Measurements from ENCODE around the gene MYO1E. TPM values are rescaled to one million over a fixed set of nuclear protein-coding genes. Genes with fewer than 3 reads are reported as not detected.

The MYO1E gene
- total RNA-seq, 4 donors from 2014 or later, result 55.7 to 147 (median 68.5) TPM

GRCh38 chr15:59205839-59206622 is 166.6 kb downstream of the MYO1E start:
- TF ChIP-seq, protein P1, sequence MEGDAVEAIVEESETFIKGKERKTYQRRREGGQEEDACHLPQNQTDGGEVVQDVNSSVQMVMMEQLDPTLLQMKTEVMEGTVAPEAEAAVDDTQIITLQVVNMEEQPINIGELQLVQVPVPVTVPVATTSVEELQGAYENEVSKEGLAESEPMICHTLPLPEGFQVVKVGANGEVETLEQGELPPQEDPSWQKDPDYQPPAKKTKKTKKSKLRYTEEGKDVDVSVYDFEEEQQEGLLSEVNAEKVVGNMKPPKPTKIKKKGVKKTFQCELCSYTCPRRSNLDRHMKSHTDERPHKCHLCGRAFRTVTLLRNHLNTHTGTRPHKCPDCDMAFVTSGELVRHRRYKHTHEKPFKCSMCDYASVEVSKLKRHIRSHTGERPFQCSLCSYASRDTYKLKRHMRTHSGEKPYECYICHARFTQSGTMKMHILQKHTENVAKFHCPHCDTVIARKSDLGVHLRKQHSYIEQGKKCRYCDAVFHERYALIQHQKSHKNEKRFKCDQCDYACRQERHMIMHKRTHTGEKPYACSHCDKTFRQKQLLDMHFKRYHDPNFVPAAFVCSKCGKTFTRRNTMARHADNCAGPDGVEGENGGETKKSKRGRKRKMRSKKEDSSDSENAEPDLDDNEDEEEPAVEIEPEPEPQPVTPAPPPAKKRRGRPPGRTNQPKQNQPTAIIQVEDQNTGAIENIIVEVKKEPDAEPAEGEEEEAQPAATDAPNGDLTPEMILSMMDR (IDR thresholded peaks at IDR 0.05), result no peak
- no peak for TF ChIP-seq EP300 (IDR thresholded peaks at IDR 0.05)
- no peak for TF ChIP-seq POLR2A (IDR thresholded peaks at IDR 0.05)
- Histone ChIP-seq H3K27ac (no peak overlapping the region), H3K9me3 (no peaks in the 10 kb centered on the region), H3K27me3 (no peaks in the 10 kb centered on the region), H3K36me3 (peaks cover 0 to 89% (median 3%) of the 10 kb centered on the region in 3 donors), H3K4me3 (no peak overlapping the region), H3K4me1 (no peaks in the 10 kb centered on the region)
- no peak for DNase-seq (ENCODE audit: low spot score in 2 of 2)
- 84 to 92% methylated on average over 9 of the region's 9 CpGs for whole genome bisulfite sequencing, 2 donors

DNA sequence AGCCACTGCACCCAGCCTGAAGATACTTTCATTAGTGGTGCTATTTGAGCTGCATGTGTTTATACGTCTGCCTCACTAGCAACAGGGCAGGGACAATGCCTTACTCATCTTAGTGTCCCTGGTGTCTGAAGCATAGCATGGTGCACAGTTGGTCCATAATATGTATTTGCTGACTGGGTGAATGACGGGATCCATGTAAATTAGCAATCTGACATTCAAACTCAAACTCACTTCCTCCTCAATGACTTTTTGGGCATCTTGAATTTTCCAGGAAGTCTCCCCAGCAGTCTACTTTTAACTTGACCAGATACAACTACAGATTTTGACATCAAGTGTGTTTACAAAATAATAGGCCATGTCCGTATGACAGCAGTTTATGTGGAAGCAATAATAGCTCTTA is 169.0 kb downstream of the MYO1E start:
- no peak overlapping the region for H3K27ac ChIP-seq
- H3K4me3 ChIP-seq, result no peak overlapping the region
- no peak for DNase-seq (ENCODE audit: low spot score in 2 of 2)
- TF ChIP-seq, protein P1 (IDR thresholded peaks at IDR 0.05), result no peak
- no peak for TF ChIP-seq POLR2A (IDR thresholded peaks at IDR 0.05)
- TF ChIP-seq EP300 (IDR thresholded peaks at IDR 0.05), result no peak
- peaks cover 0 to 93% (median 3%) of the 10 kb centered on the region in 3 donors for H3K36me3 ChIP-seq
- H3K27me3 ChIP-seq, result no peaks in the 10 kb centered on the region
- 73 to 82% methylated on average over 3 of the region's 3 CpGs for WGBS, 2 donors
- H3K9me3 ChIP-seq, result no peaks in the 10 kb centered on the region
- H3K4me1 ChIP-seq, result no peaks in the 10 kb centered on the region

- H3K36me3 ChIP-seq, result peaks cover 0 to 93% (median 3%) of the 10 kb centered on the region in 3 donors
- 83 to 93% methylated on average over 5 to 6 of the region's 6 CpGs for WGBS, 2 donors
- H3K4me1 ChIP-seq, result no peaks in the 10 kb centered on the region
- TF ChIP-seq POLR2A (IDR thresholded peaks at IDR 0.05) (no peak), EP300 (IDR thresholded peaks at IDR 0.05) (no peak)
- TF ChIP-seq, protein P1 (IDR thresholded peaks at IDR 0.05), result no peak
- H3K4me3 ChIP-seq, result no peak overlapping the region
- H3K27ac ChIP-seq, result no peak overlapping the region
- no peak for DNase-seq (ENCODE audit: low spot score in 2 of 2)
- H3K27me3 ChIP-seq, result no peaks in the 10 kb centered on the region
- H3K9me3 ChIP-seq, result no peaks in the 10 kb centered on the region
These were observed 169.7 kb downstream of the MYO1E start for GRCh38 chr15:59203008-59203407.

DNA sequence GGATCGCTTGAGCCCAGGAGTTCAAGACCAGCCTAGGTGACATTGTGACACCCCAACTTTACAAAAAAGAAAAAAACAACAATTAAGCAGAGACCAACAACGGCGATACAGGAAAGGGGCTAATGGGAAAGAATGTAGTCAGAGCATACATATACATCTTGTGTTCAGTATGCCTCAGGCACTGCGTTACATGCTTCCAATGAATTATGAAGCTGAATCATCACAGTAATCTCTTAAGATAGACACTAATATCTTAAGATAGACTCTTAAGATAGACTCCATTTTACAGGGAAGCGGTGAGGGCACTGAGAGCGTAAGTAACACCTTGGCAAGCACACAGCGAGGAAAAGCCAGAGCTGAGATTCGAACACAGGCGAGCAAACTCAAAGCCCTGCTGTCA is 172.1 kb downstream of the MYO1E start:
- Histone ChIP-seq H3K4me3 (no peak overlapping the region), H3K27ac (peak overlapping the region in 1 of 4 donors; percentile 0), H3K9me3 (no peaks in the 10 kb centered on the region), H3K27me3 (no peaks in the 10 kb centered on the region), H3K36me3 (peaks cover 0 to 73% (median 3%) of the 10 kb centered on the region in 3 donors), H3K4me1 (no peaks in the 10 kb centered on the region)
- TF ChIP-seq EP300 (IDR thresholded peaks at IDR 0.05), result no peak
- no peak for TF ChIP-seq POLR2A (IDR thresholded peaks at IDR 0.05)
- TF ChIP-seq, protein P1 (IDR thresholded peaks at IDR 0.05), result no peak
- DNase-seq (ENCODE audit: low spot score in 2 of 2), result no peak
- WGBS, 2 donors, result 93 to 94% methylated on average over 9 of the region's 9 CpGs

GRCh38 chr15:59199626-59200465 is 172.8 kb downstream of the MYO1E start:
- WGBS, 2 donors, result 84 to 85% methylated on average over 10 of the region's 10 CpGs
- no peak overlapping the region for H3K4me3 ChIP-seq
- H3K9me3 ChIP-seq, result no peaks in the 10 kb centered on the region
- TF ChIP-seq EP300 (IDR thresholded peaks at IDR 0.05) (peak in 1 of 2 donors; percentile 18), POLR2A (IDR thresholded peaks at IDR 0.05) (no peak)
- no peak for DNase-seq (ENCODE audit: low spot score in 2 of 2)
- no peaks in the 10 kb centered on the region for H3K4me1 ChIP-seq
- peaks cover 0 to 72% (median 2%) of the 10 kb centered on the region in 3 donors for H3K36me3 ChIP-seq
- H3K27ac ChIP-seq, result peak overlapping the region in 1 of 4 donors; percentile 0
- no peaks in the 10 kb centered on the region for H3K27me3 ChIP-seq
